ENCODE measurements around the gene MRPS7. TPM values are rescaled to one million over a fixed set of nuclear protein-coding genes. Genes with fewer than 3 reads are reported as not detected.
A peak's percentile ranks its signal among the peaks of the same experiment; 100 is the strongest.

Gene MRPS7
- total and polyA plus RNA-seq, 10 of the 15 experiments (the other 5 are each of a cell fraction or from before 2014, with no cell fraction given): 88.4 to 217 (median 109) TPM

DNA sequence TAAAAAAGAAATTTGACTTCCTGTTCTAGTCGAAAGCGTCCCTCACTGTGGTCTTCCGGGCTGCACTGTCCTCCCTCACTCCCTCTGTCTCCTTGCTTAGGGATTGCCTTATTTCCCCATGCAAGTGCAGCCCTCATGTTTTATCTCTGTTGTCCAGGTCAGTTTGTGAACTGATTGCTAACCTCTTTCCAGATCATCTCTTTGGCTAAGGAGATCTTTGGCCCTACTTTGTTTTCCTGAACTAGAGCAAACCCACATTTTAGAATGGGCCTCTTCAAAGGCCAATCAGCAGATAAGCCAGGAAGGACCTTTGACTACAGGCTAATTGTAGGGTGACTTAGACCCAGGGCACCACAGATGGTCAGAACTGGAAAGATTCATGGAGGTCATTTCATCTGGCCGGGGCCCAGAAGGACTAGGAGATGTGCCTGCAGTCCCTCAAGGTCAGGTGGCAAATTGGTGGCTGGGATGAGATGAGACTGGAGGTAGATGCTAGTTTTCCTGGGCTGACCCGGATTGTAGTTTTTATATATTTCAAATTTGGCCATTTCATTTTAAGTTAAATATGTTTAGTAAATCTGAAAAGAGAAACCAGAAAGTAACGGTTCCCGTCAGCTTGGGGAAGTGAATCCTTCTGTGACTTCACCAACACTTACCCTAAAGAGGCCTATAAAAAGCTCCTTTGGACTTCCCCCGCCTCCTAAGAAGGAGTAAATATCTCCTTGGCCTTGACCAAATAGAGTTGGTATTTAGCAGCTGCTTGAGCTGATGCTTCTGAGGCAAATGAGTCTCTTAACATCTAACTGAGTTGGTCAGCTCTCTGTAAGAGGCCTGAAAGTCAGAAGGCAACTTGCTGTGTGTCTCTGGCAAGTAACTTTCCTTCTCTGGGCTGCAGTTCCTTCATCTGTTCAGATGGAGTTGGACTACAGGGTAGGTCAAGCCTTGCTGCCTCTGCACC lies 33.8 kb downstream of the MRPS7 start (continued):
- no peak for TF ChIP-seq EZH2 (IDR thresholded peaks at IDR 0.05; ENCODE audit: borderline replicate concordance, control insufficient read depth, low read depth, low read length)
- TF ChIP-seq TBL1XR1 (IDR thresholded peaks at IDR 0.05; ENCODE audit: low read depth, low read length): peak; percentile 96
- TF ChIP-seq ZBTB40 (IDR thresholded peaks at IDR 0.05; ENCODE audit: borderline replicate concordance): no peak
- TF ChIP-seq SUZ12 (IDR thresholded peaks at IDR 0.05; ENCODE audit: unreplicated experiment): no peak
- TF ChIP-seq WRNIP1 (IDR thresholded peaks at IDR 0.05; ENCODE audit: borderline replicate concordance, low read depth, low read length): no peak
- TF ChIP-seq EGR1 (IDR thresholded peaks at IDR 0.05; ENCODE audit: borderline replicate concordance in 1 of 2, low read depth in 2 of 2, low read length in 2 of 2): peak in 1 of 2 experiments; percentile 72; a peak in 2 of 3 replicates
- TF ChIP-seq POLR2AphosphoS2 (IDR thresholded peaks at IDR 0.05; ENCODE audit: low read depth, low read length): peak; percentile 78
- TF ChIP-seq FOS (IDR thresholded peaks at IDR 0.05; ENCODE audit: borderline replicate concordance, extremely low read depth, insufficient read length): no peak
- peak; percentile 79 for TF ChIP-seq POLR2A (IDR thresholded peaks at IDR 0.05; ENCODE audit: low read depth, low read length)
- no peak for TF ChIP-seq KDM1A (IDR thresholded peaks at IDR 0.05; ENCODE audit: borderline replicate concordance)
